Neuronal stem cell (in vitro differentiated cells): Measurements from ENCODE around the gene CADPS.

Experiments used
- DNase-seq: peaks from one replicate; pipeline ENCODE4 v3.0.0-alpha.2; 2013; ENCODE audit warnings: low spot score
- H2AFZ ChIP-seq: one replicate; pipeline ENCODE4 v1.6.1; 2013; ENCODE audit warnings: mild to moderate bottlenecking, low read length, inconsistent platforms
- H2AK5ac ChIP-seq: 2 replicates; pipeline ENCODE4 v1.6.1; 2013; ENCODE audit warnings: low read depth, mild to moderate bottlenecking, inconsistent platforms, low read length, moderate library complexity, mixed read lengths
- H2BK120ac ChIP-seq: 2 replicates; pipeline ENCODE4 v1.6.1; 2013; ENCODE audit warnings: low read depth, mild to moderate bottlenecking, inconsistent platforms, low read length, moderate library complexity, mixed read lengths
- H2BK12ac ChIP-seq: one replicate; pipeline ENCODE4 v1.6.1; 2013; ENCODE audit warnings: low read length, inconsistent platforms
- H2BK15ac ChIP-seq: 2 replicates; pipeline ENCODE4 v1.6.1; 2013; ENCODE audit warnings: mild to moderate bottlenecking, low read length, inconsistent platforms, mixed read lengths
- H2BK5ac ChIP-seq: one replicate; pipeline ENCODE4 v1.6.1; 2013; ENCODE audit warnings: inconsistent platforms, mild to moderate bottlenecking, low read length, moderate library complexity
- H3K14ac ChIP-seq: one replicate; pipeline ENCODE4 v1.6.1; 2013; ENCODE audit warnings: low read length, inconsistent platforms
- H3K18ac ChIP-seq: 2 replicates; pipeline ENCODE4 v1.6.1; 2013; ENCODE audit warnings: low read length, inconsistent platforms
- H3K23ac ChIP-seq: 2 replicates; pipeline ENCODE4 v1.6.1; 2013; ENCODE audit warnings: low read depth, mild to moderate bottlenecking, mixed read lengths, low read length, inconsistent platforms; ENCODE audit not compliant: poor library complexity
- H3K27ac ChIP-seq: replicated peaks from 3 replicates; pipeline ENCODE4 v1.5.1; 2013; ENCODE audit warnings: low read length, inconsistent platforms
- H3K27me3 ChIP-seq, 3 experiments: 2 replicates each; pipeline ENCODE4 v1.6.1; 2013; ENCODE audit warnings: low read length in 3 of 3, mild to moderate bottlenecking in 2 of 3, inconsistent platforms in 1 of 3, low read depth in 1 of 3, mixed read lengths in 1 of 3, moderate library complexity in 1 of 3; ENCODE audit not compliant: control insufficient read depth in 3 of 3, insufficient read depth in 3 of 3
- H3K36me3 ChIP-seq, 2 donors: replicated peaks in 1 of 2; 2 replicates each; pipeline ENCODE4 v1.6.1; 2013; ENCODE audit warnings: low read length in 2 of 2; ENCODE audit not compliant: control insufficient read depth in 2 of 2, insufficient read depth in 2 of 2
- H3K4ac ChIP-seq: 2 replicates; pipeline ENCODE4 v1.6.1; 2013; ENCODE audit warnings: inconsistent platforms, mild to moderate bottlenecking, low read length, moderate library complexity
- H3K4me1 ChIP-seq, 2 donors: 1 replicate in 1 of 2; 2 replicates in 1 of 2; pipeline ENCODE4 v1.6.1; 2013; ENCODE audit warnings: low read length in 2 of 2, low read depth in 1 of 2; ENCODE audit not compliant: control insufficient read depth in 2 of 2, insufficient read depth in 1 of 2
- H3K4me2 ChIP-seq: one replicate; pipeline ENCODE4 v1.6.1; 2013; ENCODE audit warnings: mild to moderate bottlenecking, low read length, inconsistent platforms; ENCODE audit not compliant: insufficient read depth, poor library complexity, severe bottlenecking
- H3K4me3 ChIP-seq, 2 donors: 2 replicates each; pipeline ENCODE4 v1.5.1; 2013; ENCODE audit warnings: low read length in 2 of 2, mild to moderate bottlenecking in 2 of 2, inconsistent platforms in 1 of 2, moderate library complexity in 1 of 2
- H3K79me1 ChIP-seq: one replicate; pipeline ENCODE4 v1.6.1; 2013; ENCODE audit warnings: low read depth, mild to moderate bottlenecking, inconsistent platforms, low read length, moderate library complexity
- H3K9ac ChIP-seq: one replicate; pipeline ENCODE4 v1.6.1; 2013; ENCODE audit warnings: mild to moderate bottlenecking, low read depth, low read length, inconsistent platforms; ENCODE audit not compliant: poor library complexity
- H3K9me3 ChIP-seq, 2 donors: replicated peaks in 1 of 2; 2 replicates each; pipeline versions ENCODE3 to v1.6.1; 2013; ENCODE audit warnings: low read length in 2 of 2, mild to moderate bottlenecking in 2 of 2, inconsistent platforms in 1 of 2, low read depth in 1 of 2, mixed read lengths in 1 of 2, moderate library complexity in 1 of 2; ENCODE audit not compliant: control insufficient read depth in 2 of 2, insufficient read depth in 1 of 2
- H4K8ac ChIP-seq: one replicate; pipeline ENCODE4 v1.6.1; 2013; ENCODE audit warnings: low read depth, mild to moderate bottlenecking, inconsistent platforms, low read length, moderate library complexity
- H4K91ac ChIP-seq: one replicate; pipeline ENCODE4 v1.6.1; 2013; ENCODE audit warnings: low read length, low read depth, mild to moderate bottlenecking, inconsistent platforms; ENCODE audit not compliant: poor library complexity
- WGBS, 2 donors: extraction: QIAGEN DNeasy Blood & Tissue Kit; methylation state at CpG; one replicate each; pipeline ENCODE4 v1.1.7; 2013; ENCODE audit warnings: missing lambda C conversion rate in 2 of 2, mixed read lengths in 1 of 2; ENCODE audit not compliant: insufficient read length in 2 of 2, insufficient replicate concordance in 1 of 2; ENCODE audit errors: extremely low coverage in 2 of 2; 5-methylcytosine and 5-hydroxymethylcytosine counted together

CADPS gene

DNA sequence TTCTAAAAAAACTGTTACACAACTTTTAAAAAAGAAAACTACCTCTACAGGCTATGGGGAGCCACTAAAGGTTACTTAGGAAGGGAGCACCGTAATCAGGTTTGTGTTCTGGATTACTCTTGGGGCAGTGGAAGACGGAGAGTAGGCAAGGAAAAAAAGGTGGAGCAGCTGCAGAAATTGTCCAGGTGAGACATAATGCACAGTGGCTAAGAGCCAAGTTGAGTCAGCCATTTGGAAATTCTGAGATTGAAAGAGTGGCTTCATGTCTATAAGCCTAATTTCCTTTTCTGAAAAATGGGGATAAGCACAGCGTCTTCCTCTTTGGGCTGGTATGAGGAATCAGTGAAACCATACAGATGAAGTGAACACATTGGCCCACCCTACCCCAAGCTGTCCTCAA lies 195.2 kb downstream of the CADPS start:
- H3K4ac ChIP-seq = no peak overlapping the region
- no peak overlapping the region for H2AFZ ChIP-seq
- H4K91ac ChIP-seq = no peak overlapping the region
- no peak for DNase-seq
- no peak overlapping the region for H4K8ac ChIP-seq
- no peak overlapping the region for H2BK12ac ChIP-seq
- no peak overlapping the region for H3K14ac ChIP-seq
- H3K18ac ChIP-seq = no peak overlapping the region
- no peaks in the 10 kb centered on the region for H3K79me1 ChIP-seq
- H2BK5ac ChIP-seq = no peak overlapping the region
- H2BK120ac ChIP-seq = no peak overlapping the region
- no peak overlapping the region for H2AK5ac ChIP-seq
- no peak overlapping the region for H3K4me2 ChIP-seq
- H3K4me1 ChIP-seq = peaks cover 0 to 6% of the 10 kb centered on the region in 2 donors
- no peak overlapping the region for H3K23ac ChIP-seq
- no peaks in the 10 kb centered on the region for H3K9me3 ChIP-seq
- WGBS, 2 donors = no CpG with 5 or more reads among the region's 3 CpGs
- H3K4me3 ChIP-seq = no peak overlapping the region
- no peaks in the 10 kb centered on the region for H3K27me3 ChIP-seq
- H2BK15ac ChIP-seq = no peak overlapping the region
- no peak overlapping the region for H3K9ac ChIP-seq
- H3K27ac ChIP-seq = no peak overlapping the region
- no peaks in the 10 kb centered on the region for H3K36me3 ChIP-seq

DNA sequence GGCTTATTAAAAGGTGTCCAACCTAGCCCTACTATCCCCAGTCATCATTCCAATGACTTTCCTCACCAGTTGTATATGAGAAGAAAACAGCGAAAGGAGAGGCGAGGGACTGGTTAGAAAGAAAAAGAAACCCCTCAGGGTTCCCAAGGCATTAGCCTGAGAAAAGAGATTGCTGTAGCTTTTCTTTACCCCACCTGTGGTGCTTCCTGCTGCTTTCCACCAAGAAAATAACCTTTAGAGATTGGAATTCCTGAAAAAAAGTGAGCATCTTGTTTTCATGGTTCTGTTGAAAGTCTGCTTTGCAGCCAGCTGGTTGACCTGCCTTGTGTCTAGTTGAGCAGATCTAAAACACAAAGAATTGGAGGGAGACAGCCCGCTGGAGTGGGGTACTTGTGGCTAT lies 196.4 kb downstream of the CADPS start:
- H4K91ac ChIP-seq = no peak overlapping the region
- no peak overlapping the region for H3K14ac ChIP-seq
- no peaks in the 10 kb centered on the region for H3K79me1 ChIP-seq
- no peak overlapping the region for H3K23ac ChIP-seq
- H3K9ac ChIP-seq = no peak overlapping the region
- no peak overlapping the region for H3K4me3 ChIP-seq
- H2BK5ac ChIP-seq = no peak overlapping the region
- H3K27me3 ChIP-seq = no peaks in the 10 kb centered on the region
- H2AFZ ChIP-seq = no peak overlapping the region
- no peak overlapping the region for H2BK12ac ChIP-seq
- H2AK5ac ChIP-seq = no peak overlapping the region
- H2BK120ac ChIP-seq = no peak overlapping the region
- peaks cover 0 to 6% of the 10 kb centered on the region in 2 donors for H3K4me1 ChIP-seq
- no peak overlapping the region for H3K4me2 ChIP-seq
- no peak overlapping the region for H3K18ac ChIP-seq
- no peaks in the 10 kb centered on the region for H3K9me3 ChIP-seq
- H4K8ac ChIP-seq = no peak overlapping the region
- no CpG with 5 or more reads among the region's 3 CpGs for WGBS, 2 donors
- H3K36me3 ChIP-seq = no peaks in the 10 kb centered on the region
- DNase-seq = no peak
- H2BK15ac ChIP-seq = no peak overlapping the region
- H3K27ac ChIP-seq = no peak overlapping the region
- no peak overlapping the region for H3K4ac ChIP-seq

DNA sequence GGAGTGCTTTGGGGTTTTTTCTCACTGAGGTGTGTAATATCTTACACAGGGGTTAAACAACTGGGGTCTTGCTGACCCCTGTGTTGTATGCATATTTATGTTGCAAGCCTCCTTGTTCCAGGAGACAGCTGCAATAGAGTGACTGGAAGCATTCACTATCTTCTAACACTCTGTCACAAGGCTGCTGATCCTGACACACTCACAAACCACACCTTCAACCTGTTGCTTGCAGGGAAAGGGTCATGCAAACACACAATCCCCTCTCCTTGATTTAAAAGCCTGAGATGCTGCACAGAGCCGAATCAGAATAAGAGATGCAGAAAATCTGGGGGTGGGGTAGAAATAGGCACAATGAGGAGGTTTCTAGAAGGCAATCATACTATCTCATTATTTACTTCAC lies 197.3 kb downstream of the CADPS start:
- H3K4ac ChIP-seq = no peak overlapping the region
- H2BK15ac ChIP-seq = no peak overlapping the region
- no peak overlapping the region for H3K4me2 ChIP-seq
- no peaks in the 10 kb centered on the region for H3K79me1 ChIP-seq
- H3K9me3 ChIP-seq = no peaks in the 10 kb centered on the region
- H2AFZ ChIP-seq = no peak overlapping the region
- no peak overlapping the region for H2AK5ac ChIP-seq
- no peaks in the 10 kb centered on the region for H3K27me3 ChIP-seq
- H3K27ac ChIP-seq = no peak overlapping the region
- H3K36me3 ChIP-seq = no peaks in the 10 kb centered on the region
- H3K23ac ChIP-seq = no peak overlapping the region
- H3K14ac ChIP-seq = no peak overlapping the region
- H3K4me3 ChIP-seq = no peak overlapping the region
- no peak overlapping the region for H2BK5ac ChIP-seq
- WGBS, 2 donors = no CpG with 5 or more reads among the region's 1 CpG
- no peak overlapping the region for H4K8ac ChIP-seq
- H3K9ac ChIP-seq = no peak overlapping the region
- no peak overlapping the region for H4K91ac ChIP-seq
- no peak overlapping the region for H3K18ac ChIP-seq
- peaks cover 0 to 6% of the 10 kb centered on the region in 2 donors for H3K4me1 ChIP-seq
- no peak overlapping the region for H2BK120ac ChIP-seq
- no peak overlapping the region for H2BK12ac ChIP-seq
- DNase-seq = no peak

DNA sequence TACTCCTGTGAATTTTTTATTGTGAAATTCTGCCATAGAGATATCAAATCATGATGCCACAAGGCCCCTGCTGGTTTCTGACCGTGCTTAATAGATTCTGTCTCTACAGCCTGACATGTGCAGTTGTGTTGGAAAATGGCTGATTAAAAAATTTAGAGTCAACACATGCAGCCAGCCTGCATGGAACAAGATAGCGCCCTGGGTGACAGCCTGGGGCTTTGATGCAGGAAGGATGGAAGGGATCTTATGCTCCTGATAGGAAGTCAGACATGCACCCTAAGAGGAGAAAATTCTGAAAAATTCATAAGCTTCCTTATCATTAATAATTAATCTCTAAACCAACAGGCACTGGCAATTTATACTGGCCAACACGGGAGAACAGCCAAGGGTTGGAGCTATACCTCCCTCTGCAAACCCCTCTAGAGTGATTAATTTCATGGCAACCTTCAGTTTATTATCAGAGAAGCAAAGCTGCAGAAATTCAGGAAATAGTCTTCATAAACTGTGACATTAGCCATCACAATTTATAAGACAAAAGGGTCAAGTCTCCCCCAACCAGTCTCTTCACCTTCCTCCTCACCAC lies 198.4 kb downstream of the CADPS start:
- Histone ChIP-seq H2BK12ac (no peak overlapping the region), H3K4me1 (peaks cover 0 to 6% of the 10 kb centered on the region in 2 donors), H2BK120ac (no peak overlapping the region), H3K27me3 (no peaks in the 10 kb centered on the region), H3K4me2 (no peak overlapping the region), H3K18ac (no peak overlapping the region), H2BK5ac (no peak overlapping the region), H3K4me3 (no peak overlapping the region), H3K4ac (no peak overlapping the region), H3K27ac (no peak overlapping the region), H3K9me3 (no peaks in the 10 kb centered on the region), H2AK5ac (no peak overlapping the region), H4K8ac (no peak overlapping the region), H2BK15ac (no peak overlapping the region), H3K9ac (no peak overlapping the region), H3K79me1 (no peaks in the 10 kb centered on the region), H2AFZ (no peak overlapping the region), H3K14ac (no peak overlapping the region), H3K36me3 (no peaks in the 10 kb centered on the region), H4K91ac (no peak overlapping the region), H3K23ac (no peak overlapping the region)
- DNase-seq = no peak
- no CpG with 5 or more reads among the region's 3 CpGs for WGBS, 2 donors
